SK-N-SH (cell line): ENCODE measurements around the gene OGFOD3.

Experiments
- CHD2 ChIP-seq: fragments of 150-350 bp; IDR thresholded peaks from 2 replicates; pipeline ENCODE4 v1.6.1; 2018; ENCODE audit warnings: low read length; ENCODE audit not compliant: partially characterized antibody
- CTCF ChIP-seq: fragments of 200-600 bp; sonication (generic); IDR thresholded peaks from 2 replicates; pipeline ENCODE4 v1.6.1; 2017; ENCODE audit warnings: antibody characterized with exemption, mild to moderate bottlenecking, moderate library complexity
- EP300 ChIP-seq, 2 experiments: IDR thresholded peaks; 2 replicates each; pipeline versions ENCODE4 v1.4.0 to v1.6.1; 2012; ENCODE audit warnings: borderline replicate concordance in 1 of 2, low read depth in 1 of 2, low read length in 1 of 2
- FOXJ3 ChIP-seq: sonication (generic); formaldehyde crosslinking; IDR thresholded peaks from 2 replicates; pipeline ENCODE4 v1.5.1; 2020; ENCODE audit warnings: mild to moderate bottlenecking, missing genetic modification reagents
- POLR2AphosphoS5 ChIP-seq: IDR thresholded peaks from 2 replicates; pipeline ENCODE4 v1.6.1; 2012; ENCODE audit warnings: low read depth, low read length
- RAD21 ChIP-seq: IDR thresholded peaks from 2 replicates; pipeline ENCODE4 v1.6.1; 2012; ENCODE audit warnings: mild to moderate bottlenecking, low read length
- REST ChIP-seq: IDR thresholded peaks from 2 replicates; pipeline ENCODE4 v1.6.1; 2012; ENCODE audit warnings: mild to moderate bottlenecking, low read depth, low read length, moderate library complexity
- RXRA ChIP-seq: IDR thresholded peaks from 2 replicates; pipeline ENCODE4 v1.4.0; 2012; ENCODE audit warnings: low read depth, mild to moderate bottlenecking, borderline replicate concordance
- SIN3A ChIP-seq: IDR thresholded peaks from 2 replicates; pipeline ENCODE4 v1.6.1; 2012; ENCODE audit warnings: low read depth, mild to moderate bottlenecking, low read length, moderate library complexity, borderline replicate concordance
- TAF1 ChIP-seq: IDR thresholded peaks from 2 replicates; pipeline ENCODE4 v1.6.1; 2012; ENCODE audit warnings: low read depth, mild to moderate bottlenecking, low read length, moderate library complexity, borderline replicate concordance
- ZBTB33 ChIP-seq: IDR thresholded peaks from 2 replicates; pipeline ENCODE4 v1.4.0; 2012; ENCODE audit warnings: low read depth, borderline replicate concordance

- no peak for TF ChIP-seq EP300 (IDR thresholded peaks at IDR 0.05; ENCODE audit: borderline replicate concordance in 1 of 2, low read depth in 1 of 2, low read length in 1 of 2)
- TF ChIP-seq CTCF = no peak
- TF ChIP-seq REST = no peak
- no peak for TF ChIP-seq RXRA
- TF ChIP-seq POLR2AphosphoS5 = no peak
- TF ChIP-seq CHD2 = no peak
- no peak for TF ChIP-seq FOXJ3 (CRISPR knock-in tag)
- TF ChIP-seq TAF1 = no peak
- no peak for TF ChIP-seq RAD21
- TF ChIP-seq SIN3A = no peak
- no peak for TF ChIP-seq ZBTB33
Measured at GRCh38 chr17:82406131-82406671, 12.2 kb downstream of the OGFOD3 start.
